ENCODE data around the gene MRPS25.

MRPS25 gene

DNA sequence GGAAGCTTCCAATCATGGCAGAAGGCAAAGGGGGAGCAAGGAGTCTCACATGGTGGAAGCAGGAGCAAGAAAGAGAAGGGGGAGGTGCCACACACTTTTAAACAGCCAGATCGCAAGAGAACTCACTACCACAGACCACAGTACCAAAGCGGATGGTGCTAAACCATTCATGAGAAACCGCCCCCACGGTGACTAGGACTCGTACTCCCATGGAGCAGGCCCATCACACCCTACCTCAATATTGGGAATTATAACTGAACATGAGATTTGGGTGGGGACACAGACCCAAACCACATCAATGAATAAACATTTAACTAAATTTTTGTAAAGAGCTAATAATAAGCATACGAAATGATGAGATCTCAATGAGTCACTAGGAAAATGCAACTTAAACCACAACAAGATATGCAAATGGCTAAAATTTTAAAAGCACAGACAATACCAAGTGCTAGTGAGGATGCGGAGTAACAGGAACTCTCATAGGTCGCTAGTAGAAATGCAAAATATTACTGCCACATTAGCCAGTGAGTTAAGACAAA, 10.0 kb downstream of the MRPS25 start:
- Histone ChIP-seq H3K27ac (ENCODE audit: low read length) (no peak overlapping the region), H3K36me3 (ENCODE audit: control insufficient read depth in 1 of 2, insufficient read depth in 2 of 2, low read length in 2 of 2) (peaks cover 29 to 37% of the 10 kb centered on the region in 2 donors), H3K27me3 (ENCODE audit: low read depth, low read length) (no peaks in the 10 kb centered on the region), H3K4me1 (ENCODE audit: control insufficient read depth in 1 of 2, insufficient read depth in 2 of 2, low read length in 2 of 2) (no peaks in the 10 kb centered on the region), H3K4me3 (ENCODE audit: low read depth in 1 of 2, low read length in 2 of 2) (no peak overlapping the region), H3K9me3 (ENCODE audit: control insufficient read depth in 1 of 2, low read length in 2 of 2) (no peaks in the 10 kb centered on the region)

DNA sequence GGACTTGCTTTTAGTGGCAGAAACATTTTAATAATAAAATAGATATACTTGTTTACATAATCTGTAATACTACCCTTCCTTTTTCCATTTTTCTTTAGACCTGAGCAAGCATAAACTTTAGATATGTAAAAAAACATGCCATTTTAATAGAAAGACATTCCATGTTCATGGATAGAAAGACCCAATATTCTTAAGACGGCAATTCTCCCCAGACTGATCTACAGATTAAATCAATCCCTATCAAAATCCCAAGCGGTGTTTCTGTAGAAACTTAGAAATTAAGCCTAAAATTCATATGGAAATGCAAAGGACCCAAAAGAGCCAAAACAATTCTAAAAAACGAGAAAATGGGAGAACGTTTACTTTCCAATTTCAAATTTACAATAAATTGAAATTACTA, 11.6 kb downstream of the MRPS25 start:
- no peaks in the 10 kb centered on the region for H3K4me1 ChIP-seq (ENCODE audit: control insufficient read depth in 1 of 2, insufficient read depth in 2 of 2, low read length in 2 of 2)
- H3K27me3 ChIP-seq (ENCODE audit: low read depth, low read length), result no peaks in the 10 kb centered on the region
- no peak overlapping the region for H3K4me3 ChIP-seq (ENCODE audit: low read depth in 1 of 2, low read length in 2 of 2)
- peaks cover 33 to 43% of the 10 kb centered on the region in 2 donors for H3K36me3 ChIP-seq (ENCODE audit: control insufficient read depth in 1 of 2, insufficient read depth in 2 of 2, low read length in 2 of 2)
- no peak overlapping the region for H3K27ac ChIP-seq (ENCODE audit: low read length)
- no peaks in the 10 kb centered on the region for H3K9me3 ChIP-seq (ENCODE audit: control insufficient read depth in 1 of 2, low read length in 2 of 2)

DNA sequence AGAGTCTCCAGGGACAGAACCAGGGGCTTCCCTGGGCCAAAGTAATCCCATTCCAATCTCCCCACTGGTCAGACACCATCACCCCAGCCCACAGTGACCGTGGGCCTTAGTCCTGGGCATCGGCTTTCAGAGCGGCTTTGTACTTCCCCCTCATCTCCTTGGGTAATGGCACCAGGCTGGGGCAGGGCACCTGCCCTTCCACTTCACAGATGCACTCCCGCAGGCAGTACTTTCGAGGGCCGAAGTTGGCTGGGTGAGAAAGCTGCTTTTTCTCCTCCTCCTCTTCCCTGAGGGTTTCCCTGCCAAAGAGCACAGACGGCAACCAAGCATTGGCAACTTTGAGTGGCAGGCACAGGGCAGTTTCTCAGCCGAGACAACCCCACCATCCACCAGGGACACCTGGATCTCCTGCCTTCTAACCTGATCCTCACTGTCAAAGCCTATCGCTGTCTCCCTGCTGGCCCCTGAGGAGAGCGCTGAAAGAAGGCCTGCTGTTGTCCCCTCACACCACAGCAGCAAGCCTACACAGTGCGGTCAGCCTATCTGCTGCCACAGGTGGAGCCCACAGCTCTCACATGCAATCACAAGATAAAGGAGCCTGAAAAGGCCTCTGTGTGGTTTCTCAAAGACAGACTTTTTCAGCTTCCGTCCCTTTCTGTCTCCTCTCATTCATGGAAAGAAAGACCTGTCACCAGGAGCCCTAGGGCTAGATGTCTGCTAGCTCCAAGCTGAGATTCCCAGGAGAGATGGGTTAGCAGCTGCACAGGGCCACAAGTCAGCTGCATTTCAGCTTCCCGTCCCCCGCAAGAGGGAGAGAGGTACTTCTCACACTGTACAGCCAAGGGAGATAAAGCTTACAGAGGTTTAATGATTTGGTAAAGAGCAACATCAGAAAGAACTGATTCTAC, 12.5 kb downstream of the MRPS25 start:
- Histone ChIP-seq H3K4me1 (ENCODE audit: control insufficient read depth in 1 of 2, insufficient read depth in 2 of 2, low read length in 2 of 2) (no peaks in the 10 kb centered on the region), H3K27ac (ENCODE audit: low read length) (no peak overlapping the region), H3K4me3 (ENCODE audit: low read depth in 1 of 2, low read length in 2 of 2) (no peak overlapping the region), H3K27me3 (ENCODE audit: low read depth, low read length) (no peaks in the 10 kb centered on the region), H3K9me3 (ENCODE audit: control insufficient read depth in 1 of 2, low read length in 2 of 2) (no peaks in the 10 kb centered on the region), H3K36me3 (ENCODE audit: control insufficient read depth in 1 of 2, insufficient read depth in 2 of 2, low read length in 2 of 2) (peaks cover 37 to 50% of the 10 kb centered on the region in 2 donors)

DNA sequence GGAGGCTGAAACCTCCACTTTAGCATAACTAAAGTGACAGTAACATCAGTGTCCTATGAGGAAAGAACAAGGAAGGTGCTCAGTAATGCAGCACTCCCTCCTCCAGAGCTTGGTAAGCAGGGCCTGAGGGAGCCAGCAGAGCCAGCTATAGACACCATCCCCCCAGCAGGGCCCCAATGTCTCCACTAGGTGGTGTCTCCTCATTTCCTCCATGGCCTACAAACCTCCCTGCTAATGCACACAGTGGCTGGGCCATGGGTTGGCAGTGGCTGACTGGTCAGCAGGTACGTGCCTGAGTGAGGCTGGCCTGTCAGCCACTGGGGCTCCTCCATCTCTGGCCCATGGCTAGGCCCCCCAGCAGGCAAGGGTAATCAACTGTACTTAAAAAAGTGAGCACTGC, 13.6 kb downstream of the MRPS25 start:
- Histone ChIP-seq H3K4me1 (ENCODE audit: control insufficient read depth in 1 of 2, insufficient read depth in 2 of 2, low read length in 2 of 2) (peaks cover 0 to 6% of the 10 kb centered on the region in 2 donors), H3K36me3 (ENCODE audit: control insufficient read depth in 1 of 2, insufficient read depth in 2 of 2, low read length in 2 of 2) (peaks cover 43 to 56% of the 10 kb centered on the region in 2 donors), H3K4me3 (ENCODE audit: low read depth in 1 of 2, low read length in 2 of 2) (no peak overlapping the region), H3K27me3 (ENCODE audit: low read depth, low read length) (no peaks in the 10 kb centered on the region), H3K9me3 (ENCODE audit: control insufficient read depth in 1 of 2, low read length in 2 of 2) (no peaks in the 10 kb centered on the region), H3K27ac (ENCODE audit: low read length) (no peak overlapping the region)

DNA sequence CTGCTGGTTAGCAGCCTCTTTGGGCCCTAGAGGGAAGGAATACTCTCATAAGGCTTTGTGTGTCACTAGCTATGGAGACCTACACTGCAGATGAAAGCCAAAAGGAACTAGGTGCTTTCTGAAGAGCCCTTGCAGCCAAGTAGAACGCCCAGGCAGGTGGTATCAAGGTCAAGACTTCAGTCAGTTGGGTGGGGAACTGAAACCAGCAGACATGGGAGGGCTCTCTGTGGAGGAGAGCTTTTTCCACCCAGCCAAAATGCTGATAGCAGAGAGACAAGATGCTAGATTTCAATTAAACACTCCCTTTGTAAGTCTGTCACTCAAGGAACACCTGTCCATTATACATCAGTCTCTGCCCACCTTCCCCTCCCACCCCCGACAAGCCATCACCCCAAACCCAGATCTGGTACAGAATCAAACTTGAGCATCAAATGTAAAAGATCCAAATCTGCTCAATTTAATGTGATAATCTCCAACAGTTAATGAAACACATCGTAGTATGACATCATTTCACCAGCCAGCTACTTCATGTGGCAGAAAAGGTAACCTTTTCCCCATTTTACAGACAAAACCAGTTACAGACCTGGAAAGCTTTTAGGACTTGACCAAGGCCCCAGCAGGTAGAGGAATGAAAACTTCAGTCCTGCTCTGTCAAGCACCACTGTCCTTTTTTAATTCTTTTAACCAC, 14.6 kb downstream of the MRPS25 start:
- no peaks in the 10 kb centered on the region for H3K27me3 ChIP-seq (ENCODE audit: low read depth, low read length)
- H3K9me3 ChIP-seq (ENCODE audit: control insufficient read depth in 1 of 2, low read length in 2 of 2), result no peaks in the 10 kb centered on the region
- H3K27ac ChIP-seq (ENCODE audit: low read length), result no peak overlapping the region
- H3K4me3 ChIP-seq (ENCODE audit: low read depth in 1 of 2, low read length in 2 of 2), result no peak overlapping the region
- peaks cover 52 to 66% of the 10 kb centered on the region in 2 donors for H3K36me3 ChIP-seq (ENCODE audit: control insufficient read depth in 1 of 2, insufficient read depth in 2 of 2, low read length in 2 of 2)
- peaks cover 0 to 6% of the 10 kb centered on the region in 2 donors for H3K4me1 ChIP-seq (ENCODE audit: control insufficient read depth in 1 of 2, insufficient read depth in 2 of 2, low read length in 2 of 2)

DNA sequence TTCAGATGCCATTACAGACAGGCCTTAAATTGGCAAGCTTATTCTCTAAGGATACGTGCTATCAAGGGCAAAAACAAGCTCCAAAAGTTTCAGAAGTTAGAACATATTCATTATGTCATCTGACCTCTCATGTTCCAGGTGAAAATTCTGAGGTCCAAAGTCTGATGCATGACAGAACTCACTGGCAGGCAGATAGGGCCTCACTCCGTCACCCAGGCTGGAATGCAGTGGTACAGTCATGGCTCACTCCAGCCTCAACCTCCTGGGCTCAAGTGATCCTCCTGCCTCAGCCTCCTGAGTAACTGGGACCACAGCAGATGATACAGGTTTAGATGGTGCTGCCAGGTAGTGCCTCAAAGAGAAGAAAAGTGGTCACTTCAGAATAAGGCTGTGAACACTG, 15.5 kb downstream of the MRPS25 start:
- H3K36me3 ChIP-seq (ENCODE audit: control insufficient read depth in 1 of 2, insufficient read depth in 2 of 2, low read length in 2 of 2), result peaks cover 62 to 76% of the 10 kb centered on the region in 2 donors
- H3K4me3 ChIP-seq (ENCODE audit: low read depth in 1 of 2, low read length in 2 of 2), result no peak overlapping the region
- H3K27ac ChIP-seq (ENCODE audit: low read length), result no peak overlapping the region
- H3K27me3 ChIP-seq (ENCODE audit: low read depth, low read length), result no peaks in the 10 kb centered on the region
- no peaks in the 10 kb centered on the region for H3K9me3 ChIP-seq (ENCODE audit: control insufficient read depth in 1 of 2, low read length in 2 of 2)
- H3K4me1 ChIP-seq (ENCODE audit: control insufficient read depth in 1 of 2, insufficient read depth in 2 of 2, low read length in 2 of 2), result peaks cover 0 to 6% of the 10 kb centered on the region in 2 donors

DNA sequence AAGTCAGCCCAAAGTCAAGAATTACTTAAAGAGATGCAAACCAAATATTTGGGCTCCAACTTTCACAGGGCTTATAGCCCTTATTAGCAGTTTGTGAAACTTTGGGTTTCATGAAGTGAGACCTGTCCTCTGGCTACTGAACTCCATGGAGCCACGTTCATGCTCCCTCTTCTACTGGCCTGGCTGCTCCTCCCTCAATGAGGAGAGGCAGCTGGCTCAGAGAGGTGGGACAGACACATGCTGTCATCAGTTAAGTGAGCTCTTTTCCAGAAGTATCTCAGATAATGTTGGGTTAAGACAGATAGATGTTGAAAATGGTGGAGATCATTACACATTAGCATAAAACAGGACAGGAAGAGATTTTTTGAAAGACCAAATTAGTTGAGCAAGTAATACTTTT, 19.4 kb downstream of the MRPS25 start:
- H3K4me3 ChIP-seq (ENCODE audit: low read depth in 1 of 2, low read length in 2 of 2), result no peak overlapping the region
- peaks cover 81 to 94% of the 10 kb centered on the region in 2 donors for H3K36me3 ChIP-seq (ENCODE audit: control insufficient read depth in 1 of 2, insufficient read depth in 2 of 2, low read length in 2 of 2)
- no peak overlapping the region for H3K27ac ChIP-seq (ENCODE audit: low read length)
- no peaks in the 10 kb centered on the region for H3K9me3 ChIP-seq (ENCODE audit: control insufficient read depth in 1 of 2, low read length in 2 of 2)
- H3K27me3 ChIP-seq (ENCODE audit: low read depth, low read length), result no peaks in the 10 kb centered on the region
- H3K4me1 ChIP-seq (ENCODE audit: control insufficient read depth in 1 of 2, insufficient read depth in 2 of 2, low read length in 2 of 2), result peaks cover 0 to 12% of the 10 kb centered on the region in 2 donors

DNA sequence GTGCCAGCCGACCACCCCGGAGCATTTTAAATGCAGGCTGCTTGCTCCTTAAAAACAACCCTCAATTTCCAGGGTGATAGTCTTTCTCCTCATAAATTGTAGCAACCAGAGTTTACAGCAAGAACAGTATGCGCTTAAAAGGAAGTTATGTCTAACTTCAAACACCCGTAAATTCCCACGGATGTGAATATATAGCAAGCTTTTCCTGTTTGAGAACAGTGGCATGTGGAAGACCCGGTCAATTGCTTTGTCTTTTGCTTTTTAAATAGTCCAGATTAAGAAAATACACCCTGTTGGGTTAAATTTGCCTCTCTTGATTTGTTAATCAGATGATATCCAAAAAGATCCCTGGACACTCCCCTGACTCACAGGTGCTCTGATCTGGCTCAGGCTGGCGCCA, 20.8 kb downstream of the MRPS25 start:
- Histone ChIP-seq H3K9me3 (ENCODE audit: control insufficient read depth in 1 of 2, low read length in 2 of 2) (no peaks in the 10 kb centered on the region), H3K4me3 (ENCODE audit: low read depth in 1 of 2, low read length in 2 of 2) (no peak overlapping the region), H3K36me3 (ENCODE audit: control insufficient read depth in 1 of 2, insufficient read depth in 2 of 2, low read length in 2 of 2) (peaks cover 86 to 89% of the 10 kb centered on the region in 2 donors), H3K27me3 (ENCODE audit: low read depth, low read length) (no peaks in the 10 kb centered on the region), H3K4me1 (ENCODE audit: control insufficient read depth in 1 of 2, insufficient read depth in 2 of 2, low read length in 2 of 2) (peaks cover 0 to 15% of the 10 kb centered on the region in 2 donors), H3K27ac (ENCODE audit: low read length) (no peak overlapping the region)

DNA sequence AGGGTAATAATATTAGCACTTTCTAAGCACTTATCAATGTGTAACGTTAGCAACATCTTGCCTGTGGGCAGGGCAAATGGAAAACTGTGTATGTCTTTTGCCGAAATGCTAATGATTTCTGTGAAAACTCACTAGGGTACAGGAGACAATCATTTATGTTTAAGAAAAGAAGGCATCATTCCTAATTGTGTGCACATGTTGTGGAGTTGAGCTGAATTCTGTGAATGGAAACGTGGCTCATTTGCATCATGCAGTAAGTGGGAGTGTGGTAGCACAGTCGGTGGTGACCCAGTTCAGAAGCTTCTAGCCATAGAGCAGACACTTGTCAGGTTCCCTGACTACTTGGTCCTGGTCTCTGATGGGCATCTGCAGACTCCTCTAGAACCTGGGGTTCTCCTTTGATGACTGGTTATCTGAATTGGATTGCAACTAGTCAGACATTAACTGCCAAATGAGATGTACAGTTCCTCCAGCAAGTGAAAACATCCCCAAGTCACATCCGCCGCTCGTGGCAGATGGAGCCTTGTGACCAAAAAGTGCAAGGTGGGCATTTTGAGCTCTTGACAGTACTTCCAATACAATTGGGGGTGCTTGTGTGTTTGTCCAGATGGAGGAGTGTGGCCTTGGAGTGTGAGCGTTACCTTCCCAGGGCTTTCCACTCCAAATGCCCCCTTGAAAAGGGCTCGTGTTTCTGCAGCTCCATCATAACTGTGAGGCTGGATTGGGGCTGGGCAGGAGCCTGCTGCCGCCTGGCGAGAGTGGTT, 21.5 kb downstream of the MRPS25 start:
- Histone ChIP-seq H3K9me3 (ENCODE audit: control insufficient read depth in 1 of 2, low read length in 2 of 2) (no peaks in the 10 kb centered on the region), H3K36me3 (ENCODE audit: control insufficient read depth in 1 of 2, insufficient read depth in 2 of 2, low read length in 2 of 2) (peaks cover 86 to 89% of the 10 kb centered on the region in 2 donors), H3K4me3 (ENCODE audit: low read depth in 1 of 2, low read length in 2 of 2) (no peak overlapping the region), H3K27ac (ENCODE audit: low read length) (no peak overlapping the region), H3K27me3 (ENCODE audit: low read depth, low read length) (no peaks in the 10 kb centered on the region), H3K4me1 (ENCODE audit: control insufficient read depth in 1 of 2, insufficient read depth in 2 of 2, low read length in 2 of 2) (peaks cover 0 to 15% of the 10 kb centered on the region in 2 donors)

DNA sequence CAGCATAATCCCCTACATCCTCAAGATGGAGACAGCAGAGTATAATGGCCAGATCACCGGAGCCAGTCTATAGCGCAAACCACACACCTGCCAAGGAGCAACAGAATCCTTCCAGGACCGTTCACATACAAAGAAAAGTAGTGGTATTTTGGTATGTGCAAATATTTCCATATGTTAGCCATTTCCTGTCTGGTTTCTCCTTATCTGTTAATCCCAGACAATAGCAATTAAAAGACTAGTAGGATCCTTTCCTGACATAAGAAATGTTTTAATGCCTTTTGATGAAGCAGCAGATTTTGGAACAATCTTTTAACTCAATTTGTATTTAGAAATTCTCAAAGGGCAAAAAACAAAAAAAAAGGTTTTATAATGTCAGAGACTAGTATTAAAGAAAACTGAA, 22.2 kb downstream of the MRPS25 start:
- H3K36me3 ChIP-seq (ENCODE audit: control insufficient read depth in 1 of 2, insufficient read depth in 2 of 2, low read length in 2 of 2), result peaks cover 86 to 89% of the 10 kb centered on the region in 2 donors
- no peak overlapping the region for H3K27ac ChIP-seq (ENCODE audit: low read length)
- H3K9me3 ChIP-seq (ENCODE audit: control insufficient read depth in 1 of 2, low read length in 2 of 2), result no peaks in the 10 kb centered on the region
- no peak overlapping the region for H3K4me3 ChIP-seq (ENCODE audit: low read depth in 1 of 2, low read length in 2 of 2)
- H3K27me3 ChIP-seq (ENCODE audit: low read depth, low read length), result no peaks in the 10 kb centered on the region
- H3K4me1 ChIP-seq (ENCODE audit: control insufficient read depth in 1 of 2, insufficient read depth in 2 of 2, low read length in 2 of 2), result peaks cover 0 to 15% of the 10 kb centered on the region in 2 donors

DNA sequence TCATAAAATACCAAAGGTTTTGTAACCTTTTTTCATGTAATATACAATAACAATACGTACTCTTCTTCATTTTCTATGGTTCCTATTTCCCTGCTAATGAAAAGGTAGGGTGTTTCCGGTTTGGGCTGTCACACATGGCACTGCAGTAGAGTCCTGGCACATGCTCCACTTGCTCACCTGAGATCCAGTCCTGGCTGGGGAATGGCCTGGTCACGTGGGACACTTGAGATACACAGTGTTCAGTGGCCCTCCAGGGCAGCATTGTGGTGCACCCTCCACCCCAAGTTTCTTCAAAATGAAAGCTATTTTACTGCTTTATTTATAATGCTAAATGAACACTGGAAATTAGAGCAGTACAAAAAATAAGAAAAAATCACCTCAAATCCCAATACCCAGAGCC, 23.2 kb downstream of the MRPS25 start:
- H3K4me3 ChIP-seq (ENCODE audit: low read depth in 1 of 2, low read length in 2 of 2), result no peak overlapping the region
- no peaks in the 10 kb centered on the region for H3K9me3 ChIP-seq (ENCODE audit: control insufficient read depth in 1 of 2, low read length in 2 of 2)
- H3K4me1 ChIP-seq (ENCODE audit: control insufficient read depth in 1 of 2, insufficient read depth in 2 of 2, low read length in 2 of 2), result peaks cover 0 to 9% of the 10 kb centered on the region in 2 donors
- no peaks in the 10 kb centered on the region for H3K27me3 ChIP-seq (ENCODE audit: low read depth, low read length)
- peaks cover 86 to 91% of the 10 kb centered on the region in 2 donors for H3K36me3 ChIP-seq (ENCODE audit: control insufficient read depth in 1 of 2, insufficient read depth in 2 of 2, low read length in 2 of 2)
- no peak overlapping the region for H3K27ac ChIP-seq (ENCODE audit: low read length)

Data from muscle layer of duodenum (tissue), 2 donors.